ENCODE results near the gene MPND.

Gene MPND

GRCh38 chr19:4376991-4377781, 33.8 kb downstream of the MPND start:
- no peak overlapping the region for H3K4me3 ChIP-seq (ENCODE audit: control insufficient read depth, low read depth, low read length)
- no peak for TF ChIP-seq CTCF (IDR thresholded peaks at IDR 0.05; ENCODE audit: control insufficient read depth, insufficient read depth, low read depth, low read length, missing control alignments)
- DNase-seq (ENCODE audit: low read depth) = no peak

DNA sequence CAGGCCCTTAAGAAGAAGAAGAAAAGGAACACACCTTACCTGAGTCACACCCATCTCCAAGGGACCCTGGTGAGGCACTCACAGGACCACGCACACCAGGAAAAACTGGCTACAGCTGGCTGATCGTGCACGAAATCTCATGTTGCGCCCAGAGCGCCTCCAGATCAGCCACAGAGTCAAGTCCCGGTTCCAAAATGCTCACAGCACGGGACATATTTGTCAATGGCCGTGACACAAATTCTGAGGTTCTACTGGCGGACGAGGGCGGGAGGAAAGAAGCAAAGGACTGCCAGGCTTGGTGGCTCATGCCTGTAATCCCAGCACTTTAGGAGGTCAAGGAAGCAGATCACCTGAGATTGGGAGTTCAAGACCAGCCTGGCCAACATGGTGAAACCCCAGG, 35.5 kb downstream of the MPND start:
- H3K4me3 ChIP-seq (ENCODE audit: control insufficient read depth, low read depth, low read length) = no peak overlapping the region
- DNase-seq (ENCODE audit: low read depth) = no peak
- TF ChIP-seq CTCF (IDR thresholded peaks at IDR 0.05; ENCODE audit: control insufficient read depth, insufficient read depth, low read depth, low read length, missing control alignments) = no peak

- no peak for DNase-seq (ENCODE audit: low read depth)
- no peak for TF ChIP-seq CTCF (IDR thresholded peaks at IDR 0.05; ENCODE audit: control insufficient read depth, insufficient read depth, low read depth, low read length, missing control alignments)
- H3K4me3 ChIP-seq (ENCODE audit: control insufficient read depth, low read depth, low read length) = no peak overlapping the region
These were observed 36.3 kb downstream of the MPND start for GRCh38 chr19:4379383-4380253.

DNA sequence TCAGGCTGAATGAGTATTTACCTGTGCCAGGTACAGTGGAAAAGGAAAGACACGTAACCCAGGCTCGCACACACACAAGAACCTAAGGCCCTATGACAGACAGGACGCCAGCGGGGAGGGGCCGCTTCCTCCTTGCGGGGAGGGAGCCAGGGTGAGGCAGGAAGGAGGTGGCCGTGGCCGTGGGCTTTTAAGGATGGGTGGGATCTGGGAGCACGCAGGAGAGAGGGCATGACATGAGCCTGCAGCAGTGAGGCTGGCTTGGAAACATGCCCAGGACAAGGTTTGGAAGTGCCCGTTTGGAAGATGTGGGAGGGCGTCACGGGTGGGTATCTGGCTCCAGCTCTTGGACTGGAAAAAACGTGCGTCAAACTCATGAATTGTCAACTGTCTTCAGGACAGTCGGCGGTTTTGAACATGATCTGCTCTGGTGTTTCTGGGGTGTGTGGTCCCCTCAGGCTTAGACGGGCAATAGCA, 36.9 kb downstream of the MPND start:
- no peak overlapping the region for H3K4me3 ChIP-seq (ENCODE audit: control insufficient read depth, low read depth, low read length)
- no peak for DNase-seq (ENCODE audit: low read depth)
- no peak for TF ChIP-seq CTCF (IDR thresholded peaks at IDR 0.05; ENCODE audit: control insufficient read depth, insufficient read depth, low read depth, low read length, missing control alignments)

DNA sequence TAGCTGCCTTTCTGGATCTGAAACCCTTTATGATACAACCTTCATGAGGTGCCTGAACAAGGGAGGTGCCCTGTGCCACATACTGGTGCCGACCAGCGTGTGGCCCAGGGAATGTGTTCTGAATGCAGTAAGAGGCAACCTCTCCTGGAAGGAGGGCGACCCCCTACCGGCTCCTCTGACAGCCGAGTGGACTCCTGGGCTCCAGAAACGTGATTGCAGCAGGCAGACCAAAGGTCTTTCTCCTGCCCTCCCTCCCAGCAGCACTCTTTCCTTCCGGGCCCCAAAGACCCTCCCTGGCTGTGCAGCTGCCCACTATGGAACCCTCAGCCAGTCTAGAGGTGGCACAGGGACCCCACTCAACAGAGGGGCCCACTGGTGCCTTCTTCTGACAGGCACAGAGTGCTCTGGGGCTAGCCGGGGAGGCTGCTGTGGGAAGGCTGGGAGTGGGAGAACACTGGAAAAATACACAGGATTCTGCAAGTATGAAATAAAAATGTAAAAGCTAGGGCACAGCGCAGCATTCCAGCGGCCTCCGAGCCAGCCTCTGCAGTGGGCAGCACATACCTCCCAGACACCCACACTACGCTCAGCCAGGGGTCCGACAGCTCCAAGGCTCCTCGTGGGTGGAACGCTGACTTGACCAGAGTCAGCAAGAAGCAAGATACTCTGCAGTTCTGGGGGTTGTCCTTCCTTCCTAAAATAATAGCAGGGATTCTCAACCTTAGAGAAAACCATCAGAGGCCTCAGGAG, 42.1 kb downstream of the MPND start:
- H3K4me3 ChIP-seq (ENCODE audit: control insufficient read depth, low read depth, low read length) = no peak overlapping the region
- no peak for TF ChIP-seq CTCF (IDR thresholded peaks at IDR 0.05; ENCODE audit: control insufficient read depth, insufficient read depth, low read depth, low read length, missing control alignments)
- DNase-seq (ENCODE audit: low read depth) = no peak
